Stomach smooth muscle (tissue), 2 donors: ENCODE measurements around the gene LYRM2.

Experiments
- H3K27ac ChIP-seq: one replicate; pipeline ENCODE4 v1.7.0; 2013; ENCODE audit warnings: mild to moderate bottlenecking, low read length, inconsistent platforms
- H3K27me3 ChIP-seq, 2 donors: one replicate each; pipeline ENCODE4 v1.7.0; 2013; ENCODE audit warnings: low read length in 2 of 2; ENCODE audit not compliant: insufficient read depth in 2 of 2, control insufficient read depth in 1 of 2
- H3K36me3 ChIP-seq, 2 donors: one replicate each; pipeline ENCODE4 v1.7.0; 2013; ENCODE audit warnings: low read length in 2 of 2; ENCODE audit not compliant: control insufficient read depth in 2 of 2, insufficient read depth in 2 of 2
- H3K4me1 ChIP-seq: one replicate; pipeline ENCODE4 v1.7.0; 2013; ENCODE audit warnings: low read length; ENCODE audit not compliant: control insufficient read depth, insufficient read depth
- H3K4me3 ChIP-seq, 2 donors: one replicate each; pipeline ENCODE4 v1.7.0; 2013; ENCODE audit warnings: low read length in 2 of 2
- H3K9ac ChIP-seq, 2 donors: one replicate each; pipeline ENCODE4 v1.7.0; 2013; ENCODE audit warnings: low read length in 2 of 2, mild to moderate bottlenecking in 1 of 2
- H3K9me3 ChIP-seq, 2 donors: one replicate each; pipeline ENCODE4 v1.7.0; 2013; ENCODE audit warnings: low read length in 2 of 2; ENCODE audit not compliant: control insufficient read depth in 2 of 2
- donor health status: healthy.
- donor health status: Pancreatic carcinoma.

Gene LYRM2

DNA sequence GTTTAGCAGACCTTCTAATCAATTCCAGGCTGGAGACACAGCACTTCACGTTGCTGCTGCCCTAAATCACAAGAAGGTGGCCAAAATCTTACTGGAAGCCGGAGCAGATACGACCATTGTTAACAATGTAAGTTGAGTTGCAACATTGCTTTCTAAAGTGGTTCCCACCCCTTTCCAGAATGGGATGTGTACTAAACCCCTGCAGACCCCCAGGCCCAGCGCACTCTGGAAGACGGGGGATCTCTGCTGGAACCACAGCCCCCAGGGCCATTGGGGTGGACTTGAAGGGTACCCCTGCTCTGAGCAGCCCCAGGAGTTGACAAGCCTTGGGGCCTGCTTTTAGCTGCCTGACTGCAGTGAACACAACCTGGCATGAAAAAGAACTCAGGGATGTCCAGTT is 22.0 kb downstream of the LYRM2 start:
- Histone ChIP-seq H3K9me3 (no peaks in the 10 kb centered on the region), H3K36me3 (peaks cover 2 to 3% of the 10 kb centered on the region in 2 donors), H3K27ac (no peak overlapping the region), H3K4me3 (no peak overlapping the region), H3K27me3 (no peaks in the 10 kb centered on the region), H3K4me1 (no peaks in the 10 kb centered on the region), H3K9ac (no peak overlapping the region)

DNA sequence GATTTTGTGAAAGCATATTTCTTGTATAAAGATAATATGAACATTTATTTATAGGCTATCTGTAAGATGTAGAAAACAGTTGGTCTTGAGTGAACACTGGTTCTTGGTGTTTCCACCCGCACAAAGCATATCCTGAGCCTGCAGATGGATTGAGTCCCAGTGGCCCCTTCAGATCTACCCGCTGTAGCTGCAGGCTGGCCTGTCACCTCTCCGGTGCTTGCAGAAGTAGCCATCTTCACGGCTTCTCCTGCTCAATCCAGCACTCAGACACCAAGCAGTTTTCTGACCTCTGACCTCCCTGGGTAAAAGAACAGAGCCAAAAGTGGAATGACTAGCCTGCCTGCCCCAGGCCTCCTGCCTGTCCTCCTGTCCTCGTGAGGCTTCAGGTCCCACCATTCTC is 22.7 kb downstream of the LYRM2 start:
- Histone ChIP-seq H3K4me1 (no peaks in the 10 kb centered on the region), H3K9me3 (no peaks in the 10 kb centered on the region), H3K36me3 (peaks cover 0 to 2% of the 10 kb centered on the region in 2 donors), H3K27me3 (no peaks in the 10 kb centered on the region), H3K4me3 (no peak overlapping the region), H3K9ac (no peak overlapping the region), H3K27ac (no peak overlapping the region)

DNA sequence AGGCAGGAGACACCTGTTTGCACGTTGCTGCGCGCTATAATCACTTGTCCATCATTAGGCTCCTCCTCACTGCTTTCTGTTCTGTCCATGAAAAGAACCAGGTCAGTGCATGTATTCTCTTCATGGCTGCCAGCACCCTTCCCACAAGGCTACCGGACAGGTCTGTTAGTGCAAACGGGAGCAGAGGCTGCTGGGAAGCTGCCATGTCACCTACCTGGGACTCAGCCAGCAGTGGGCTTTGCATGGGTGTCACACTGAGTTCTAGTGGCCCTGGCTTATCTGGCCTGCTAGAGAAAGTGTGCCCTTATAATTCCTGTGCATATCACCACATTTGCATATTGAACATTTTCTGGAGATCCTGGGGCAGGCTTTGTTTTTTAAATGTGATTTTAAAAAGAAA is 24.8 kb downstream of the LYRM2 start:
- Histone ChIP-seq H3K27me3 (no peaks in the 10 kb centered on the region), H3K4me3 (no peak overlapping the region), H3K4me1 (no peaks in the 10 kb centered on the region), H3K9me3 (no peaks in the 10 kb centered on the region), H3K36me3 (peaks cover 0 to 2% of the 10 kb centered on the region in 2 donors), H3K9ac (no peak overlapping the region), H3K27ac (no peak overlapping the region)

DNA sequence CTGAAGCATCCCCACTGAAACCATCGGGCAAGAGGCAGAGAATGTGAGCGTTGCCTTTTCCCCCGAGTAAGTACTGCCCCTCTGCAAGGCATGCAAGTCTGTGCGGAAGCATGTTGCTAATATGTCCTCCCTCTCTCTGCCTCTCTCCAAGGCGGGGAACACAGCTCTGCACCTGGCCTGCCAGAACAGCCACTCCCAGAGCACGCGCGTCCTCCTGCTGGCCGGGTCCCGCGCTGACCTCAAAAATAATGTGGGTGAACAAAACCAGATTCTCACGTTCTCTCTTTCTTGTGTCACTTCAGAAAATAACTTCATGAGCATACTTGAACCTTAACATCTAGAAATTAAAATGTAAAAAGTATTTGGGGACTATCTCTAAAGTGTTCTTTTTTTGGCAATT is 26.4 kb downstream of the LYRM2 start:
- Histone ChIP-seq H3K4me3 (no peak overlapping the region), H3K9me3 (no peaks in the 10 kb centered on the region), H3K36me3 (peaks cover 0 to 2% of the 10 kb centered on the region in 2 donors), H3K27ac (no peak overlapping the region), H3K27me3 (no peaks in the 10 kb centered on the region), H3K9ac (no peak overlapping the region), H3K4me1 (no peaks in the 10 kb centered on the region)

DNA sequence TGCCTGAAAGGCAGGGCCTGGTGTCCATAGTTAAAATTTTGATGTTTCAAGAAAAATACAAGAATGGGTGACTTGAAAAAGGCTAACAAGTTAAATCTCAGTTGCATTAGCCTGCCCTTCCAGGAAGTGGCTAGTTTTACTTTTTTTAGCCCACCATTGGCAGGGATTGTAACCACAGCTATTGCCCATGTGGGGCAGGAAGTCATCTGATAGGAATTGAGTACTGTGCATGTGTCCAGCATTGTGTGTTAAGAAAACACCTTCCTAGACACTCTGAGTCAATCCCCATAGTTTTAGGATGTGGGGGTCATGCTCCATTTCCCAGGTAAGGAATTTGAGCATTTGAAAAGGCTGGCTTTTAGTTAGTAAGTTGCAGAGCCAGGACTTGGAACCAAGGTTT is 26.9 kb downstream of the LYRM2 start:
- H3K36me3 ChIP-seq = peaks cover 0 to 2% of the 10 kb centered on the region in 2 donors
- H3K4me3 ChIP-seq = no peak overlapping the region
- H3K27me3 ChIP-seq = no peaks in the 10 kb centered on the region
- H3K9me3 ChIP-seq = no peaks in the 10 kb centered on the region
- H3K9ac ChIP-seq = no peak overlapping the region
- H3K27ac ChIP-seq = no peak overlapping the region
- H3K4me1 ChIP-seq = no peaks in the 10 kb centered on the region

DNA sequence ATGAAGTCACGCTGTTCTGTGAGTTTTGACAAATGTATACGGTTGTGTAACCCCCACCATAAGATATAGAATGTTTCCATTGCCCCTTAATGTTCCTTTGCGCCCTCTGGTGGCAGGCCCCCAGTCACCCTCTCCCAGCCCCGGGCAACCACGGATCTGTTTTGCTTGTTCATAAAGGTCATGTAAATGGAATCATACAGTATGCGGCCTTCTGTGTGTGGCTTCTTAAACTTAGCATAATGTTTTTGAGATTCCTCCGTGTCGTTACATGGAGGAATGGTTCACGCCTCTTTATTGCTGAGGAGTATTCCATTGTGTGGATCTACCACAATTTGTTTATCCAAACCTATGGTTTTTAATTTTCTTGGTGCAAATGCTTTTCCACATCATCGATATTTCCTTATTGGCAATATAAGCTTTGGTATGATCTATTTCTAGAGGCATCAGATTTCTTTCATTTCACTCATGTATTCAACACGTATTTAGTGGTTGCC is 28.4 kb downstream of the LYRM2 start:
- H3K27ac ChIP-seq = no peak overlapping the region
- no peaks in the 10 kb centered on the region for H3K36me3 ChIP-seq
- no peak overlapping the region for H3K4me3 ChIP-seq
- H3K4me1 ChIP-seq = no peaks in the 10 kb centered on the region
- H3K9ac ChIP-seq = no peak overlapping the region
- no peaks in the 10 kb centered on the region for H3K27me3 ChIP-seq
- no peaks in the 10 kb centered on the region for H3K9me3 ChIP-seq

DNA sequence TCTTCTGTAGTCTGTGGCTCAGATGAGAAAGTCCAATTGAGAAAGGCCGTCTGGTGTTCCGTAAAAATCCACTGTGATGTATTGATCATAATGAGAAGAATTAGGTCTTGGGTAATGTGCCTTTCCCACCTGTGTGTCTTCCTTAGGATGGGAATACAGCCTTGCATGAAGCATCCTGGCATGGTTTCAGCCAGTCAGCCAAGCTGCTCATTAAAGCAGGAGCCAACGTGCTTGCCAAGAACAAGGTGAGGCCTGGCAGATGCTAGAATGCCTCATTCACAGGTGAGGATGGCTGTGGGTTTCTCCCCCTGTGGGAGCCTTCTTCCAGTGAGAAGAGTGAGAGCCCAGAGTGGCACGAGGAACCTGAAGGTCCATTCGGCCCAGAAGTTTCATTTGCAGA is 32.7 kb downstream of the LYRM2 start:
- H3K9me3 ChIP-seq = no peaks in the 10 kb centered on the region
- no peak overlapping the region for H3K4me3 ChIP-seq
- no peak overlapping the region for H3K27ac ChIP-seq
- no peak overlapping the region for H3K9ac ChIP-seq
- no peaks in the 10 kb centered on the region for H3K36me3 ChIP-seq
- no peaks in the 10 kb centered on the region for H3K27me3 ChIP-seq
- H3K4me1 ChIP-seq = no peaks in the 10 kb centered on the region

DNA sequence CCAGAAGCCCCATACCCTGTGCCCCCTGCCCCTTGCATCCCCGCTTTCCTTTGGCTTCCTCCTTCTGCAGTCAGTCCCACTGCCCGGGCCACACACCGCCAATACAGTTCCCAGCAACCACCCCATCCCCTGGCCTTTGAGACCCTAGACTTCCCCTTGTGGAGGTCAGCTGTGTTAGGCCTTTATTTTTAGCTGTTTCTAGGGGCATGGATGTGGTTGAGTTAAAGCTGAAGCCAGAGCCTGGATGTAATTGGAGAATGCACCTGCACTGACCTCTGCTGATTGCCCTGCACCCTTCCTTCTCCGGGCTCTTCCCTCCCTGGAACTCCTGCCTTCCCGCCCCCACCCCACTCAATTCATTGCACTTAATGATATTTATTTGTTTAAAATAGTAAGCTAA is 33.9 kb downstream of the LYRM2 start:
- H3K9me3 ChIP-seq = no peaks in the 10 kb centered on the region
- no peaks in the 10 kb centered on the region for H3K4me1 ChIP-seq
- H3K27me3 ChIP-seq = no peaks in the 10 kb centered on the region
- H3K36me3 ChIP-seq = no peaks in the 10 kb centered on the region
- no peak overlapping the region for H3K4me3 ChIP-seq
- no peak overlapping the region for H3K27ac ChIP-seq
- H3K9ac ChIP-seq = no peak overlapping the region

DNA sequence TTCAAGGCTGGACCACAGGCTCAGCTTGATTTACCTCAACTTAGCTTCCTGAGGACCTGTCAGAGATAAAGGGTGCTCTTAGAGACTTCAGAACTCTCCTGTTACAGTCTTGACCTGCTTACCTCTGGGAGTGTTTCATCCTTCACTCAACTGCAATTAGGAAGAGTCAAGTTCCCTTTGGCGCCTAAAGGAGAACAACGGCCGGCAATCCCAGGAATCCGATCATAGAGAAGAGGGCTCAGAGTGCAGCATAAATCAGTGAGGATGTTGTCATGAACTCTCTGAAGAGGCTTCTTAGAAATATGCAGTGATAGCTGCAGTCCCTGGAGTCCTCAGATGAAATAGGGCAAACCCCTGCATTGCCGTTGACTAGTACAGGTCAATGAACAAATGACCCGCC is 36.4 kb downstream of the LYRM2 start:
- H3K9ac ChIP-seq = no peak overlapping the region
- H3K36me3 ChIP-seq = no peaks in the 10 kb centered on the region
- no peak overlapping the region for H3K27ac ChIP-seq
- no peak overlapping the region for H3K4me3 ChIP-seq
- H3K27me3 ChIP-seq = no peaks in the 10 kb centered on the region
- H3K4me1 ChIP-seq = no peaks in the 10 kb centered on the region
- no peaks in the 10 kb centered on the region for H3K9me3 ChIP-seq

DNA sequence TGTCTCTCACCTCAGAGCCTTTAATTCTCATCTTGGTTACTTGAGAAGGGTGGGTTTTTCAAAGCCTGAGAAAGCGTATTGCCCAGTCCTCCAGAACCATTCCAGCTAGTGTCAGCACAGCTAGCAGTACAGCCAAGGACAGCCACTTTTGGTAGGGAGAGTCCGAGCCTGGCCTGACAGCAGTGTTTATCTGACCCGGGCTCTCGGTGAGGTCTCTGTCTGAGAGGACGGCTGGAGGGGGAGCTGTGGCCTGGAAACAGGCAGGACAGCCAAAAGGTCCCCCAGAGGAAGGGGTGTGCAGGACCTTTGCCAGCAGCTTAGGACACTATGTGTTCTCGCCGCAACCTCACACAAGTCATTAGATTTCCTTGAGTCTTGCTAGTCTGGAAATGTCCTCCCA is 38.8 kb downstream of the LYRM2 start:
- no peak overlapping the region for H3K27ac ChIP-seq

DNA sequence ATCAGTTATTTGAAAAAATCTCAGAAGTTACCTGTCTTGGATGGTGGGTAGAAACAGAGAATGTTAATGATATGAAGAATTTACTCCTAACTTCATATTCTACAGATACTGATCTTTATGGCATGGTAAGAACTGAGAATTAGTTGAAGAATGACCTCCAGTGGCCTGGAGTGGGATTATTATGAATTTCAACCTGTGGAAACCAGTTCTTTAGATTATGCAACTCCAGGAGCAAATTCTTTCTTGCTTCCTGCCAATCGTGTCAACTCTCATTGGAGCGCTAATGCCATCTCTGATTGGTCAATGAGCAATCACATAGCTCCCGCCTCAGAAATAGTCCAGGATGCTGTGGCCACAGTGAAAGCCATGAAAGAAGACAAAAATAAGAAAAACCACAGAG is 40.6 kb downstream of the LYRM2 start:
- no peaks in the 10 kb centered on the region for H3K9me3 ChIP-seq
- H3K27me3 ChIP-seq = no peaks in the 10 kb centered on the region
- H3K4me1 ChIP-seq = no peaks in the 10 kb centered on the region
- H3K36me3 ChIP-seq = no peaks in the 10 kb centered on the region
- H3K4me3 ChIP-seq = no peak overlapping the region
- no peak overlapping the region for H3K27ac ChIP-seq
- H3K9ac ChIP-seq = no peak overlapping the region

More for the DNA sequence above, 38.8 kb downstream of the LYRM2 start:
- Histone ChIP-seq H3K36me3 (no peaks in the 10 kb centered on the region), H3K27me3 (no peaks in the 10 kb centered on the region), H3K9me3 (no peaks in the 10 kb centered on the region), H3K9ac (no peak overlapping the region), H3K4me3 (no peak overlapping the region), H3K4me1 (no peaks in the 10 kb centered on the region)
